AG09309 (cell line): ENCODE results near the gene DENND1A.
A peak's percentile ranks its signal among the peaks of the same experiment; 100 is the strongest.

Experiments
- DNase-seq: peaks from one replicate; pipeline ENCODE4 v3.0.0-alpha.2; 2010; ENCODE audit warnings: low read depth
- H3K4me3 ChIP-seq: 2 replicates; pipeline ENCODE4 v1.5.1; 2011; ENCODE audit warnings: mild to moderate bottlenecking, low read depth, low read length, moderate library complexity; ENCODE audit not compliant: control insufficient read depth
- CTCF ChIP-seq: IDR thresholded peaks from 2 replicates; pipeline ENCODE4 v1.5.1; 2011; ENCODE audit warnings: mild to moderate bottlenecking, low read depth, low read length, inconsistent platforms; ENCODE audit not compliant: insufficient read depth, control insufficient read depth; ENCODE audit errors: missing control alignments

The DENND1A gene

DNA sequence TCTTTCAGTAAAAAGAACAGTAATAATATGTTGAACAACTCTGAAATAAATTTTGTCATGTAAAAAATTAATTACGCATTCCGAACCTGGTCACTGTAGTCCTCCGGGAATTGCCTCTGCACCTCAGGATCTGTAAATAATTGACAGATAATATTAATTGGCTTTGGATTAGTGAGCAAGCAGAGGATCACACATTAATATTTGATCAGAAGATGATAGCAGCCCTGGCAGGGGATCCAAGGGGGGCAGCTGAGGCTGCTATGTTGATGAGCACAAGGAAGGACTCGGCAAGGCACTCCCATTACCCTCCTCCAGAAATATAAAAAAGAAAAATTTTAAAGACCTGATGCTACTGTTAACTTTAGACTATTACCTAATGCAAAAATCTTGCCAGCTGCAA lies 137.4 kb downstream of the DENND1A start:
- DNase-seq: no peak
- H3K4me3 ChIP-seq: no peak overlapping the region
- no peak for TF ChIP-seq CTCF

DNA sequence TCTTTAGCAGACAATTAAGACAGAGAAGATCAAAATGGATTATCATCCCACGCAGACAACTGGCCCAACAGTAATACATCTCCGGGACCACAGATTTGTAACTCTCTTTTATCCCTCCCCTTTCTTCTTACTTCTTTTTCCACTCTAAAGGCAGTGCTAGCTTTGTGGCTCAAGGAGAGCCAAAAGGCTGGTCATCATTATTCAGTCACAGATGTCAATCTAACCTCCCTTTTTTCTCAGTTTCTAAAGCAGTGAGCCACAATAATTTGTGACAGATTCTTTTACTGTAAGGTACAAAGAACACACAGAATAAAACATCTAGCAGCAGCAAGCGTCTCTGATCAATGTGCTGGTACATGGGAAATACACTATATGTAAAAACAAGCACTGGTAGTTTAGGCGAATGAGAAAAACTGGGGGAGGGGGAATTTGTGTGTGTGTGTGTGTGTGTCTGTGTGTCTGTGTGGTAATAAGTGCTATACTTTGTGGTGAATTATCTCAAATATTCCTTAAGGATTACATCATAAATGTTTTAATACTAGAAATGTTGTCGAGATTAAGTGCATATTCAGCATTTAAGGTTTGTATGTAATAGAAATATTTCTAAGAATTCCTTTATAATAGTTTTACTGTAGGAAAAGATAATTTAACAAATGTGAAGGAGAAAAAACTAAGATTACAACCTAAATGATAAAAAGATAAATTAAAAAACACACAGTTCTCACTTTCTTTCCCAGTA lies 140.2 kb downstream of the DENND1A start:
- H3K4me3 ChIP-seq: no peak overlapping the region
- no peak for TF ChIP-seq CTCF
- DNase-seq: no peak

DNA sequence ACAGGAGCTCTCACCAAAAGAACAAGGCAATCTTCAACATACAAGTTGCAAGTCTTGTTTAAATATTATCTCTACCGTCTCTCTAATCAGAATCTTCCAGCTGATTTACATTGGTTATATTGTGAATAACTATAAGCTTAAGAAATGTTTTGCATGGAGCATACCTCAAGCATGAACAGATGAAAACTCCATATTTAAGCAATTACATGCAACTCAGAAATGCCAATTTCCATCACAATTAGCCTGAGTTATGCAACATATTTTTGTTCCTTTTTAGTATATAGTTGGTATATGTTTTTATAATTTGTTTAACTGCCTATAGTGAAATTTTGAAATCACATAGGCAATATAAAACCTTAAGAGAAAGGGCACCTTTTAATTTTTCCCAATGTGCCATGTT lies 142.5 kb downstream of the DENND1A start:
- TF ChIP-seq CTCF: no peak
- no peak for DNase-seq
- H3K4me3 ChIP-seq: no peak overlapping the region

- H3K4me3 ChIP-seq: no peak overlapping the region
- peak; percentile 73 for DNase-seq
- TF ChIP-seq CTCF: no peak
Observed at GRCh38 chr9:123784518-123784917, 145.4 kb downstream of the DENND1A start.

DNA sequence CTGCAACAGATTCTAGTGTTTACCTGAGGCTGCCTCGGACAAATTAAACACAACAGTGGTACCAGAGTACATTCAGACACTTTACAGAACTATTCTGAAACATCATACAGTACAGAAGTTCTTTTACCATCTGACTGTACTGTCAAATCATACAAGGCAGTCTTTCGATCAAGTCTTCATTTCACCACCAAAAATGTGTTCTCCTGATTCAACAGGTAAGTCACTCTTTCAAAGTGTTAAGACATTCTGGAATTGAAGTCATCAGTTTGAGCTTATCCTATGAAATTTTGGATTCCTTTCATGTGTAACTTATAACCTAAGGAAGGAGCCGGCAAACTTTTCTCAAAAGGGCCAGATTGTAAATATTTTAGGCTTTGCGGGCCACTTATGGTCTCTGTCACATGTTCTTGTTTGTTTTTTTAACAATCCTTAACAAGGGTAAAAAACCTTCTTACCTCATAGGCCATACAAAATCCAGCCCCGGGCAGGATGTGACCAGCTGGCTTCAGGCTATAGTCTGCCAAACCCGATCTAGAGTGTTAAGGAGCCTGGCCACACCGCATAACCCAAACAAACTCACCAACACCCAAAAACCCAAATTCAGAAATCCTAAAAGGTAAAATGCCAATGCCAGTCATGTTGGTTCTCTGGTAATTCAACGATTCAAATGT lies 151.6 kb downstream of the DENND1A start:
- no peak overlapping the region for H3K4me3 ChIP-seq
- no peak for DNase-seq
- no peak for TF ChIP-seq CTCF

DNA sequence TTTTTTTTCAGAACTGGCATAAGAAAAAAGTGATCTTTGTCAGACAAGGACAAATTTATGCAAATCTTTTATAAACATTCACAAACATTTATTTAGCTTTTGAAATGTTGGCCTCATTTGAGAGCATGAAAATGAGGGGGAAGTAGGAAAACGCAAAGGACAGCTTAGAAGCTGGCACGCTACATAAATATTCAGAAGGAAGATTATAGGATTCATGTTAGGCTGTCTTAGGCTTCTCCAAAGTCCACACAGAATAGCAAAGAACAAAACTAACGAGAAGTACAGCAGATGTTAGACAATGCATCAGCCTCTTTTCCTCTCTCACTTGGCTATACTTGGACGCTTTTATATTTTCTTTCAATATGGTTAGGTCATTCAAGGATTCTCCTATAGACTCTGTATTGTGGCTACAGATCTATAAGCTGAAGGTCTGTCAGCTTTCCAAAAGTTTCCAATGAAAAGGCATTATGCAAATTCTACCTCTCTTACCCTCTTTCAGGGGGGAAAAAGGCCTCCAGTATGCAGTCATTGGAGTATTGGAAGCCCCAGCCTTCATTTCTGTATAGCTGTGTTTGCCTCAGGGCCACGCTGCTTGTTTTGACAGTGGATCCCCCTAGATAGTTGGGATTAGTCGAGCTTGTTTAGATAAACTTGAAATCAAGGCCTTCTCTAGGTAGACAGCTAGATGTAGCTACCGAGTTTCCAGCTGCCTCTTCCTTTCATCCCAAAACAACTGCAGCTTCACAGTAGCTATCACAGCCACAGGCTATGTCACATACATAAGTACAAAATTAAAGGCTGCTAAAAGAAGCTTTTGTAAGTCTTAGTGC lies 153.0 kb downstream of the DENND1A start:
- DNase-seq: no peak
- TF ChIP-seq CTCF: no peak
- no peak overlapping the region for H3K4me3 ChIP-seq
